HG02642 (cell line): ENCODE data around the gene UNC119B.
"Not testable (repeated sequence)": the region's sequence is repeated elsewhere in the genome, so short reads cannot be mapped to it uniquely, and the experiment has no call there.

Experiments
- ATAC-seq: cut with Tn5 transposase; IDR thresholded peaks from one replicate; pipeline ENCODE4 v1.9.1; 2021; ENCODE audit warnings: mild to moderate bottlenecking; ENCODE audit not compliant: unreplicated experiment, poor library complexity

The UNC119B gene

DNA sequence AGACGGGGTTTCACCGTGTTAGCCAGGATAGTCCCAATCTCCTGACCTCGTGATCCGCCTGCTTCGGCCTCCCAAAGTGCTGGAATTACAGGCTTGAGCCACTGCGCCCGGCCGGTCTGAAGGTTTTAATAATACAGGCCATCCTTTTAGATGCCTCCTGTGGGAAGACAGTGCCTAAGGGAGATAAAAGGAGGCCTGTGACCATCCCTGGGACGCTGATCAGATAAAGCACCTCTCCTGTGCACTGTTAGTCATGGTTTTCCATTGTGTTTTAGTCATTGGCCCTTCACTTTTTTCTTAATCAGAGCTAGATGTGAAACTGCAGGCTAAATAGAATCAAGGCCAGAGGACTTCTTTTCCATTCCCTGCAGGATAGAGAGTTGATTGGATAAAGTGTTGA, 7.8 kb downstream of the UNC119B start:
- no peak for ATAC-seq

DNA sequence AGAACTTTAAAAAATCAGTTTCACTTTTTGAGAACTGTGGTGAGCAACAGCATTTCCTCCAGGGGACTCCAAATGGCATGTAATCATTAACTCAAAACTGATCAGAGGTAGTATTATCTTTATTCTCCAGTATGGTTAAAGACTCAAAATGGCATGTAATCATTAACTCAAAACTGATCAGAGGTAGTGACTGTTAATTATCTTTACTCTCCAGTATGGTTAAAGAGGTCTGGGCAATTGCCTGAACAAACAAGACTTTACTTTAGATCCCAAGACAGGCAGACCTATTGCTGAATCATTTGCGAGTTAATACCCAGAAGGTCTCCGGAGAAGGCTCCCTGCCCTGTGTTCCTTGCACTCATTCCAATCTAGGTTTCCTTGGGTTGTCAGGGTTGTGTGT, 8.8 kb downstream of the UNC119B start:
- no peak for ATAC-seq

DNA sequence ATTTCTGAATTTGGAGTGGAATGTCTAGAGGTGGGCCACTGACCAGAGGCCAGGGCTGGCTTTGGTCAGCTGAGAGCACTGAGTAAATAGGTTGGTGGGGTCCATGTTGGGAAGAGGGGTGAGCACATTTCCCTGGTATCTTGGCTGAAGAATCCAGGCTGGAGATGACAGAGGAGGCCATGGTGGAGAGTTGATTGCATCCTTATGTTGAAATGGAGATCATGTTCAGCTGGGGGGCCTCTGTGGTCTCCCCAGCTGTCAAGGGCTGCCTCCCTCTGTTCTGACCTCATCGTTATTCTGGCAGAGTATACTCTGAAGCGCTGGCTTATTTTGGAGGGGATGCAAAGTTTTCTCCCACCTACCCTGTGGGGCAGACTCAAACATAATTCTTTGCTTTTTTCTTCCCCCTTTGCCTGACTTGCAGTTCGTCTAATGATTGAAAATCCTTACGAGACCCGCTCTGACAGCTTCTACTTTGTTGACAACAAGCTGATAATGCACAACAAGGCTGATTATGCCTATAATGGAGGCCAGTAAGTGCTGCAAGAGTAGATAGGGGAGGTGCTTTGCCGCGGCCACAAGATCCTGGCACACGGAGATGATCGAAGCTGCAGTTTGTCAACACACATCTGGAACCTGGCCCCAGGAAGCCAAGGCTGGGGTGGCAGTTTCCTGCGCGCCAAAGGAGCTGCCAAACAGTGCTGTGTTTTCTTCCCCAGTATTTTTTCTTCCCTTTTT, 9.4 kb downstream of the UNC119B start:
- no peak for ATAC-seq

DNA sequence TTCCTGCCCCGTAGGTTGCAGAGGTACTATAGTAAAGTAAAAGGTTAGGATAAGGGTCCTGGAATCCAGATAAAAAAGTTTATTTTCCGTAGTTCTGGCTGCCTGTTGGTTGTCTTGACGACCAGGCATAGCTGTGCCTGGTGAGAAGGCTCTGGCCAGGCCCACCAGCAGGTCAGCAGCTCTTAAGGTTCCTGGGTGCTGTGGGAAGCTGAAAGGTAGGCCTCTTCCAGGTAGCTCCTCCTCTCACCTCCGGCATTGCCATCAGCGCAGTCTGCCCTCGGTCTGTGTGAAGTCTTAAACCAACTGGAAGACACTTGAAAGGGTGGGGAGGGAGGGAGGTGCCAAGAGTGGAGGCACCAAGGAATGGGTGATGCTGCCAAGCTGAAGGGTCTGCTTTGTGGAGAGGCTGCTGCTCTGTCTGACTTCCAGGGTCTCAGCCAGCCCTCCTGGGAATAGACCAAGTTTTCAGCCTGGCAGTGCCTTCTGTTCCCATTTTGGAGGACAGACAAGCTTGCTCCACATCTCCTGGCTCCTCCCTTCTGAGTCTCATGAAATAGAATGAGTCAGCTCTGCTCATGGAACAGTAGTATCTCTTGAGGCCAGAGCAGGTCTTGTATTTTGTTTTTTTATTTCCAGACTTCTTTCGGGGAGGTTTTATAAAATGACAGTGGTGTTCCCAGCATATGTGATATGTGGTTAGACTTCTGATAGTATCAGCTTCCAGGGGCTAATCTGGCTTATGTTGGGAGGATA, 10.2 kb downstream of the UNC119B start:
- no peak for ATAC-seq

DNA sequence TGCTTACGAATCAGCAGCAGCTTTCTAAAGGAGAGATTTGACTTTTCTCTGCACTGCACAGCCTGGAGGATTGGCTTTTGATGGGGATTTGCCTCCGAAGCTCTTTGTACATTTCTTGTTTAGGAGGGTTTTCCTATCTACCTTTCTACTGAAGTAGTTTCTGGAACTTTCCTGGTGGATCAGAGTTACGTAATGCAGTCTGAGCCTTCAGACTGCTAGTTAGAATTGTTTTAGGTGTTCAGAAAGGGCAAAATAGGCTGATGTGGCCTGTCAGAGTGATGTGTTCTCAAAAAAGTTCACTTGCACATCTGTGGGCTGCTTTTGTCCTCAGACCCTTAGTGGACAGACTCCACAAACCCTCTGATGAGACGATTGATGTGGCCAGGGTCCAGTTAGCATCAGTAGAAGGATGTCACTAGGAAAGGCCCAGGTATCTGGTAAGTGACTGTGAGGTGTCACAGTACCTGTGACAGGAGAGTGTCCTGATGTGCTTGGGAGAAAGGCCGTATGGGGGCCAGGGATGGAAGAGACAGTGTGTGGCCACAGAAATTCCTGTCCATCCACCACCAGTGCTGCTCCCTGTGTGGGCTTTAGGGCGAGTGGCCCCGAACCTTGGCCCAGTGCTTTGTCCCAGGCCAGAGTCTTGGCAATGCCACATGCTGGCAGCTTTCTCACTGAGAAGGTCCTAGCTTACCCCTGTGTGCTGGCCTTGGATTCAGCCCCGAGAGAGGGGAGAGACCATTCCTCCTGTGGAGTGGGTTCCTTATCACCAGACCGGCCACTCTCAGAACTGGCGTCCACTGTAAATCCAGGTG, 10.9 kb downstream of the UNC119B start:
- ATAC-seq, result no peak

DNA sequence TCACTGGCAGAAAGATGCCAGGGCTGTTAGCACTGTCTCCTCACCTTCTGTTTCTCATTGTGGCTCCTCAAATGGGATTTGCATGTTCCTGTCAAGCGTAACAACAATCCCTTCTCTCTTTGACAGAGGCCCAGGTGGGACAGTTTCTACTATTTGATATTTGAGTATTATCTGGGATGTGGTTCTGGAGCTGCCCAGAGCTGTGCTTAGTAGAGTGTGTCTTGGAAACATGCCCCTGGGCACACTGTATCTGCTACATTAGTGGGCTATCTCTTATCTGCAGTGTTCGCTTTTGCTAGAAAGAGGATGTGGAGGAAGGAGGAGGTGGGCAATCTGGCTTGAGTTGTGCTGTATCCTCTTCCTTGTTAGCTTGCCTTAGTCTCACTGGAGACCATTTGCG, 11.6 kb downstream of the UNC119B start:
- no peak for ATAC-seq

DNA sequence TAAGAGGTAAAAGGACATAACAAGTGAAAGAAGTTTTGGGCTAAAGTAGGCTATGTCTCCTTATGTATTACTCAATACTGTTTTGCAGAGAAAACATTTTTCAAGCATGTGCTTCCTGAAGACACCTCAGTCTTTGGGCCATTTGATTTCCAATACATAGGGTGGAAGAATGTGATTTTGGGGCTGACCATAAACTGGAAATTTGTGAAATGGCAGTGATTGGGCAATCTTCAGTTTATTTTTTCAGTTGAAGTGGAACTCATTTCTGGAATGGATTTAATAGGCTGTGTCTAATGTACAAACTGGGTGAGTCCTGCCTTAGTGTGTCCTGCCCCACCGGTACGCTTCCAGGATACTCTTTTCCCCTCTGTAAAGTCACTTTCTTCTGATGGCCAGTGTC, 12.5 kb downstream of the UNC119B start:
- ATAC-seq, result no peak

DNA sequence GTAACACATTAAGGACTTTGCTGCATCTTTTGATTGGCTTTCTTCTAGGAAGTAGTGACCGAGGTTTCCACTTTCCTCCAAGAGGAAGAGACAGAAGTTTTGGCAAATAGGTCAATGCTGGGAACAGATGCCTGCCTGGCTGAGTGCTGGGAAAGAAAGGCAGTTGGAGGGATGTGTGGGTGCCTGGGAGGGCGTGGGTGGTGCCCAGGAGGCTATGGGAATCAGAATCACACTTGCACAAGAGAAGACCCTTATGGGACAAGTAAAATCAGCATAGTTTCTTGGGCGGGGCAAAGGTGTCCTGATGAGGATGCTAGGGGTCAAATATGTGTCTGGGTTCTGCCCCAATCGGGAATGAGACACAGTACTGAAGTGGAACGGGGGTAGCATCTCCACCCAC, 14.5 kb downstream of the UNC119B start:
- ATAC-seq, result no peak

DNA sequence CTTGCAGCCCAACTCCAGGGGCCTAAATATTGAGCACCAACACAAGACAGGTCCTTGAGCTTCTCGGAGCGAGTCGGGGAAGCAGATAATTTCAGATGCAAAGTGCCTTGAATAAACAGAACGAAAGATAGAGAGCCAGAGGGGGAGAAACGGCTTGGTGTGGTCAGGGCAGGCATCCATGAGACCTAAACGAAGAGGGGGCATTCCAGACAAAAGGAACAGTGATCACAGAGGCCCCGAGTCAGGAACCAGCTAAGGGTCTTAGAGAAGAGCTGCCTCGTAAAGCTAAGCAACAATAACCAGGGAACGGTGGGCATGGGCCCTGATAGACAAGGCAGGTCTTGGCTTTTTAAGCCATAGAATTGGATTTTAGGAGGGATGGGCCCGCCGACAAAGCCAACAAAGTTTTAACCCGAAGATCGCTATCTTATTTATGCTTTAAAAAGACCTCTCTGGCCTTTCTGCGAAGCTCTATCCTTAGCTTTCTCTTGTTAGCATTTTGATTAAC, 14.9 kb downstream of the UNC119B start:
- no peak for ATAC-seq

DNA sequence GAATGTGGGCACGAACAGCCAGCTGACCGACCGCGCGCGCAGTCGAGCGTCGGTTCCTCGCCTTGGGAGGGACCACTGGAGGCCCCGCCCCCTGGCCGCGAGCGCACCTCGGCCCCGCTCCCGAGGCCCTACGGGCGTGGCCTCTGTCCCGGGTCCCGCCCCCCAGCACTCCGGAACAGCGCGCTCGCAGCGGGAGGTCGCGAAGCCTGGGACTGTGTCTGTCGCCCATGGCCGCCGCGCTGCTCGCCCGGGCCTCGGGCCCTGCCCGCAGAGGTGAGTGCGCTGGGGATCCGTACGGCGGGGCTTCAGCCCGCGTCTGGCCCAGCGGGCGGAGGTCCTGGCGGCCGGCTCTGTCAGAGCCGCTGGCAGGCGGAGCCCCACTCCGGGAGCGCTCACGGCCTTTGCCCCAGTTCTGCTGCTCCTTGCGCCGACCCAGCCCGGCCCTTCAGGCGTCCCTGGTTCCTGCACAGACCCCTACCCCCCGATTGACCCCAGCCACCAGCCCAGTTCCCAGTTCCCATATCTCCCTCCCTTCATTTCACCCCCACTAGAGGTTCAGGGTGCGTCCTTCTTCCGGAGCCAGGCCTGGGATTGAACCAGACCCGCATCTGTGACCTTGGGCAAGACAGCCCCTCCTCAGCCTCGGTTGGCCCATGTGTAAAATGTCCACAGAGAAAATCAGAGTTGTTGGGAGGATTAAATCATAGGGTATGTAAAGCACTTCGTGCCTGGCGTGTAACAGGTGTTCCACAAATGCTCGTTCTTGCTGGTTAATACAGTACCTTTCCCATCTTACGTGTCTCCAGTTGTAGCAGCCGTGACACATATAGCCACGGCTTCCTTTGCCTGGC, 15.6 kb downstream of the UNC119B start, which contains the start of gene ACADS:
ACADS (plus strand) TSS at position 168 of the 851 bp plus-strand sequence; CDS start at position 228, 60 bp downstream.
- ATAC-seq, result peak; percentile 97

DNA sequence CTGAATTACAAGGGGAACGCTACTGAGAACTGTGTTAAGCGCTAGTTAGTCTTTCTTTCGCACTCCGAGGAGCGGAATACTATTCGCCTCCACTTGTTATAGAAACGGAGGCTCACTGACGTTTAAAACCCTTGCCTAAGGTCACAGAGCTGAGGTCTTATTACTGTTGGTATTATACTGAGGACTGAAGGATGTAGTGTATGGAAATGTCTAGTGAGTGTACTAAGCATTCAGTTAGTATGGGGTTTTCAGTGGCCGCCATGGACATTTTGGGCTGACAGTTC, 16.2 kb downstream of the UNC119B start:
- ATAC-seq, result no peak

DNA sequence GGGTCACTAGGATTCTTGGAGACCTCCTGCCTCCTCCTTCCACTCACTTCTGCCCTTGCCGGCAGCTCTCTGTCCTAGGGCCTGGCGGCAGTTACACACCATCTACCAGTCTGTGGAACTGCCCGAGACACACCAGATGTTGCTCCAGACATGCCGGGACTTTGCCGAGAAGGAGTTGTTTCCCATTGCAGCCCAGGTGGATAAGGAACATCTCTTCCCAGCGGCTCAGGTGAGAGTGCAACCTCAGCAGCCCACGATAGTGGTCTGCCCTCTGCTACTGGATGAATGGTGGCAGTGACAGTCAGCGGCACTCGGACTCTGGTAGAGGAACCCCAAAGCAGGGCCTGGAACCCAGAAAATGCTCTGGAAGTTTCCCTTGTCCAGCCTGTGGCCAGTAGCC, 16.7 kb downstream of the UNC119B start:
- ATAC-seq, result no peak

DNA sequence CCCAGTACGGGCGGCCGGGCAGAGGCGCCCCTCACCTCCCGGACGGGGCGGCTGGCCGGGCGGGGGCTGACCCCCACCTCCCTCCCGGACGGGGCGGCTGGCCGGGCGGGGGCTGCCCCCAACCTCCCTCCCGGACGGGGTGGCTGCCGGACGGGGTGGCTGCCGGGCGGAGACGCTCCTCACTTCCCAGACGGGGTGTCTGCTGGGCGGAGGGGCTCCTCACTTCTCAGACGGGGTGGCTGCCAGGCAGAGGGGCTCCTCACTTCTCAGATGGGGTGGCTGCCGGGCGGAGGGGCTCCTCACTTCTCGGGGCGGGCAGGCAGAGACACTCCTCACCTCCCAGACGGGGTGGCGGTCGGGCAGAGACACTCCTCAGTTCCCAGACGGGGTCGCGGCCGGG, 21.9 kb downstream of the UNC119B start:
- ATAC-seq, result not testable (repeated sequence)

DNA sequence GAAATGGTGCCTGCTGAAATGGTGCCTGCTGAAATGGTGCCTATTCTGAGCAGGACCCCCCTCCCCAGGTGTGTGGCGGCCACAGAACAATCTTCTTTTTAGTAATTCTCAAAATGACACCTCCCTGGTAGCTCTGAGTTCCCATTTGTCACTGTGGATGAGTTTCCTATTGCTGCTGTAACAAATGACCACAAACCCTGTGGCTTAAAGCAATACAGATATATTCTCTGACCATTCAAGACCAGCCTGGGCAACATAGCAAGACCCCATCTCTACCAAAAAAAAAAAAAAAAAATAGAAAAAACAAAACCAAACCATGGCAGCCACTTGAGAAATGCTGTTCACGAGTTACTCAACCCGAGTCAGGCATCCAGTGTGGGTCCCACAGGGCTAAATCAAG, 23.3 kb downstream of the UNC119B start:
- no peak for ATAC-seq

DNA sequence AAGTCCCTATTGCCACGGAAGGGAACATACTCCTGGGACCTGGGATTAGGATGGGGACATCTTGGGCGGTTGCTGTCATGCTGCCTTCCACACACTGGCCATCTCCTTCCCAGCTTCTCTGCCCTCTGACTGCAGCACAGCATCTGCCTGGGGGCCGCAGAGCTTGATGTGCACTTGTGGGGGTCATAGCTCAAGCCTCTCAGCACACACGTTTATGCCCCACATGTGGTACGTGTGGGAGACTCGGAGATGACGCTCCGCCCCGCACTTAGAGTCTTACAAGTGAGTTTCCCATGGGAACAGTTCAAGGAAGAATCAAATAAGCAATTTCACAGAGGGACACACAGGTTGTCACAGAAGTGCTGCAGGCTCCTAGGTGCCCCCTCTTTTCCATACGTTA, 24.0 kb downstream of the UNC119B start:
- ATAC-seq, result no peak

DNA sequence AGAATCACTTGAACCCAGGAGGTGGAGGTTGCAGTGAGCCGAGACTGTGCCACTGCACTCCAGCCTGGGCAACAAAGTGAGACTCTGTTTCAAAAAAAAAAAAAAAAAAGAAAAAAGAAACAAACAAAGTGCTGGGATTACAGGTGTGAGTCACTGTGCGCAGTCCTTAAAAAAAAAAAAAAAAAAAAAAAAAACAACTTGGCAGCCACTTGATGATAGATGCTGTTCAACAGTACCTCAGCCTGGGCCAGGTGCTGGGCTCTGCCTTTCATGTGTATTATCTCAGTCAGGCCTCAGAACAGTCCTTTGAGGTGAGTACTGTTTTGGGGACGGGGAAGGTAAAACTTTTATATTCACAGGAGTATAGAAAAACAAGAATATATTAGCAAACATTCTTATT, 24.9 kb downstream of the UNC119B start:
- ATAC-seq, result no peak

DNA sequence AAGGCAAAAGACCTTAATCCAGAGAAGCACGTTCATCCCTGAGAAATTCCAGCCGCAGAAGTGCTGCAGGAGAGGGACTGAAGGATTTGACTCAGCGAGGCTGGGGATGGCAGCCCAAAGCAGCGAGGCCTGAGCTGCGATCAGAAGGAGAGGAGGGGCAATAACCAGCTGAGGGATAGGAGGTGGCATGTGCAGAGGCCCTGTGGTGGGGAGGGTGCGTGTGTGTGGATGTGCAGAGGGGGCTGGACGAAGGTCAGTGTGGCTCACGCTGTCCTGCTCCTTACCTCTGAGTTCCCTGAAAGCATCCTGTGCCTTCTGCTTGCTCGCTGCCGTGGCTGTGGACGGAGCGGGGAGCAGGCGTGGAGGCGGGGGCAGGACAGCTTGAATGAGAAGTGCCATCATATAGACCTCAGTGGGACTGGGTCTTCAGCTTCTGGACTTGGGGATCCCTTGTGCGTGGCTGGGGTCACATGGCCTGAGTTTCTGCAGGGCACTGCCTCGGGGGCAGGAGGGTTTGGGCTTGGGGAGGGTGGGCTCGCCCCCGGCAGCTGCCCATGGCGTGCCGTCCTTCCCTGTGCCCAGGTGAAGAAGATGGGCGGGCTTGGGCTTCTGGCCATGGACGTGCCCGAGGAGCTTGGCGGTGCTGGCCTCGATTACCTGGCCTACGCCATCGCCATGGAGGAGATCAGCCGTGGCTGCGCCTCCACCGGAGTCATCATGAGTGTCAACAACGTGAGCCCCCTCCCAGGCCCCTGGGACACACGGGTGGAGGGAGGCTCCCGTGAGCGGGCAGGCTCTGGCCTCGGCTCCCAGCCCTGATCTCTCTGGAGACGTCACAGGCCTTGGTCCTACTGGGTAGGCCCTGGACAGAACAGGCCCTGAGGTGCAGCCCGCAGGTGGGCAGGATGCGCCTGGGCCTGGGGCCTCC, 26.4 kb downstream of the UNC119B start:
- no peak for ATAC-seq

DNA sequence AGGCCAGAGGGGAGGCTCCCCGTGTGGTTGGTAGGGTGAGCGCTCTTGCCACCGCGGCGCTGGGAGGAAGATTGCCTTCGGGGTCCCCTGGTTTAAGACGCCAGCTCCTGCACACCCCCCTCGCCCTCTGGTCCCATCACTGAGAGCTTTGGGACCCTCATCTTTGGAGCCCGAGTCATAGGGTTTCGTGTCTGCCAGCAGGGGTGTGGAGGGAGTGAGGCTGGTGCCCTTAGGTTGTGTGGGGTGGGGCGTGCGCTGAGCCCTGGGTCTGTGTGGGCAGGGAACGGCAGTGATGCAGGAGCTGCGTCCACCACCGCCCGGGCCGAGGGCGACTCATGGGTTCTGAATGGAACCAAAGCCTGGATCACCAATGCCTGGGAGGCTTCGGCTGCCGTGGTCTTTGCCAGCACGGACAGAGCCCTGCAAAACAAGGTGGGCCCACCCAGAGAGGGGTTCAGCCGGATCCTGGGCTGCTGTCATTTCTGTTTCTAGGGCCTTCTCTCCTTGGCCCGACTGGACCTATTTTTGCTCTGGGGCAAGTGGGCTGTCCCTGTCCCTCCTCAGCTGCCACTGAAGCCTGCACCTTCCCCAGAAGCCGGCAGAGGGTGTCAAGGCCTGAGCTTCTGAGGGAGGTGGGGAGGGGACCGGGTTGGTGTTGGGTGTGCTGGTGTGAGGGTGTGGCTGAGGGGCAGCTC, 27.4 kb downstream of the UNC119B start:
- no peak for ATAC-seq
